ENCODE results near the gene CYSLTR1.
"Not testable (repeated sequence)": the region's sequence is repeated elsewhere in the genome, so short reads cannot be mapped to it uniquely, and the experiment has no call there.

The CYSLTR1 gene

DNA sequence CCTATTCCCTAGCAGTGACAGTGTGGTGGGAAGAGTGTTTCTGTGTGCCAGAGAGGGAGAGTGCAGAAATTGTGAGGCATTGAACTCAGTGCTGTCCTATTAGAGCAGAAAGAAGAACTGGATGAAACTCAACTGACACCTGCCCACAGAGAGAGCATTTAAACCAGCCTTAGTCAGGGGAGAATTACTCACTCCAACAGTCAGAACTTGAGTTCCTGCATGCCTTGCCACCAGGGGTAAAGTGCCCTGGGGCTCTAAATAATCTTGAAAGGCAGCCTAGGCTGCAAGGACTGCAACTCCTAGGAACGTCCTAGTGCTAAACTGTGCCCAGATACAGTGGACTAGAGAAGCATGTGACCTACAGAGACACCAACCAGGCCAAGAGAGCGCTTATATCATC lies 12.8 kb downstream of the CYSLTR1 start:
- TF ChIP-seq, protein P1, sequence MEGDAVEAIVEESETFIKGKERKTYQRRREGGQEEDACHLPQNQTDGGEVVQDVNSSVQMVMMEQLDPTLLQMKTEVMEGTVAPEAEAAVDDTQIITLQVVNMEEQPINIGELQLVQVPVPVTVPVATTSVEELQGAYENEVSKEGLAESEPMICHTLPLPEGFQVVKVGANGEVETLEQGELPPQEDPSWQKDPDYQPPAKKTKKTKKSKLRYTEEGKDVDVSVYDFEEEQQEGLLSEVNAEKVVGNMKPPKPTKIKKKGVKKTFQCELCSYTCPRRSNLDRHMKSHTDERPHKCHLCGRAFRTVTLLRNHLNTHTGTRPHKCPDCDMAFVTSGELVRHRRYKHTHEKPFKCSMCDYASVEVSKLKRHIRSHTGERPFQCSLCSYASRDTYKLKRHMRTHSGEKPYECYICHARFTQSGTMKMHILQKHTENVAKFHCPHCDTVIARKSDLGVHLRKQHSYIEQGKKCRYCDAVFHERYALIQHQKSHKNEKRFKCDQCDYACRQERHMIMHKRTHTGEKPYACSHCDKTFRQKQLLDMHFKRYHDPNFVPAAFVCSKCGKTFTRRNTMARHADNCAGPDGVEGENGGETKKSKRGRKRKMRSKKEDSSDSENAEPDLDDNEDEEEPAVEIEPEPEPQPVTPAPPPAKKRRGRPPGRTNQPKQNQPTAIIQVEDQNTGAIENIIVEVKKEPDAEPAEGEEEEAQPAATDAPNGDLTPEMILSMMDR (conservative IDR thresholded peaks at IDR 0.05), result no peak
- H3K27ac ChIP-seq, result no peak overlapping the region

DNA sequence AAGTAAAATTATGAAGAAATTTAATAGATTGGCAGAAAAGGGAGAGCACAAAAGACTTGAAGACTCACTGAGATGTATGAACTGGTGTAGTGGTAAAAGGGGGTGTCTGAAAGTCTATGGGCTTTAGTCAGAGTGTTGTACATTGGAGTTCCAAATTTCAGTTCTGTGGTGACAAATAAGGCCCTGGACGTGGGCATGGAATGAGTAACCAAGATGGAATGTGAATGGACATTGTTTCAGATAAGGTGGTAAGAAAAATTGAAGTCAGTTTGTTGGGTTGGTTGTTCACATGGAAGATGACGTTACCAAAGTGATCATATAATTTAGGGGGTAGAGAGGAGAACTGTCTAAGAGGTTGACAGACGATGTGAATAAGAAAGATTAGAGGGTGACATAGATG lies 13.9 kb downstream of the CYSLTR1 start:
- H3K27ac ChIP-seq, result no peak overlapping the region
- TF ChIP-seq, protein P1 (conservative IDR thresholded peaks at IDR 0.05), result no peak

DNA sequence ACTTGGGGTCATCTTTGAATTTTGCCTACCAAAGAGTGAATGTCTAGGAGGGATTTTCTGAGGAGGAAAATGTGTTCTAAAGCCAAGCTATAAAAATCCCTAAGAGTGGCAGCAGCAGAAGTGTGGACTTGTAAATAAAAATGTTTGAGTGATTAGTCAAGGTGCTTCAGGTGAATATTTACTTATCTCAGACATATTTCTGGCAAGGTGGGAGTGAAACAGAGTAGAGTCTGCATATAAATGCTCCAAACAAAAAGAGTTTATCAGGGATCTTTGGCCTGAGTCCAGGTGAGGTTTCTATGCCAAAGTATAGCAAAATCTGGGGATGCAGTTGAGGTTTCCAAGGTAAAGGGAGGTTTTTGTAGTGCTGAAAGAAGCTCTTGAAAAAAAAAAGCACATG lies 19.7 kb downstream of the CYSLTR1 start:
- H3K27ac ChIP-seq, result no peak overlapping the region
- TF ChIP-seq, protein P1 (conservative IDR thresholded peaks at IDR 0.05), result no peak

DNA sequence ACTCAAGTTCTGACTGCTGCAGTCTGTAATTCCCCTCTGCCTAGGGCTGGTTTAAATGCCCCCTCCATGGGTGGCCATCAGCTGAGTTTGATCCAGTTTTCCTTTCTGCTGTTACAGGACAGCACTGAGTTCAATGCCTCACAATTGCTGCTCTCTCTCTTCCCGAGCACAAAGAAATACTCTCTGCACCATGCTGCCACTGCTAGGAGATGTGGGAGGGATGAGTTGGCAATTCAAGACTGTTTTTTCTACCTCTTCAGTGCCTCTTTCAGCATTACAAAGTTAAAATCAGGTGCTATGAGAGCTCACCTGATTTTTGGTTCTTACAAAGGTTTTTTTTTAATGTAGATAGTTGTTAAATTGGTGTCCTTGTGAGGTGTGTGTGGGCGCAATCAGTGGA lies 24.3 kb downstream of the CYSLTR1 start:
- TF ChIP-seq, protein P1 (conservative IDR thresholded peaks at IDR 0.05), result no peak
- H3K27ac ChIP-seq, result no peak overlapping the region

DNA sequence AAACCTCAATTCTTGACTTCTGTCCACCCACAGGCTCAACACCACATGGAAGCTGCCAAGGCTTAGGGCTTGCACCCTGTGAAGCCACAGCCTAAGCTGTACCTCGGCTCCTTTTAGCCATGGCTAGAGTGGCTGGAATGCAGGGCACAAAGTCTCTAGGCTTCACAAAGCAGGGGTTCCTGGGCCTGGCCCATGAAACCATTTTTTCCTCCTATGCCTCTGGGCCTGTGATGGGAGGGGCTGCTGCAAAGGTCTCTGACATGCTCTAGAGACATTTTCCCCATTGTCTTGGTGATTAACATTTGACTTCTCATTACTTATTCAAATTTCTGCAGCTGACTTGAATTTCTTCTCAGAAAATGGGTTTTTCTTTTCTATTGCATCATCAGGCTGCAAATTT lies 26.5 kb downstream of the CYSLTR1 start:
- H3K27ac ChIP-seq, result not testable (repeated sequence)

DNA sequence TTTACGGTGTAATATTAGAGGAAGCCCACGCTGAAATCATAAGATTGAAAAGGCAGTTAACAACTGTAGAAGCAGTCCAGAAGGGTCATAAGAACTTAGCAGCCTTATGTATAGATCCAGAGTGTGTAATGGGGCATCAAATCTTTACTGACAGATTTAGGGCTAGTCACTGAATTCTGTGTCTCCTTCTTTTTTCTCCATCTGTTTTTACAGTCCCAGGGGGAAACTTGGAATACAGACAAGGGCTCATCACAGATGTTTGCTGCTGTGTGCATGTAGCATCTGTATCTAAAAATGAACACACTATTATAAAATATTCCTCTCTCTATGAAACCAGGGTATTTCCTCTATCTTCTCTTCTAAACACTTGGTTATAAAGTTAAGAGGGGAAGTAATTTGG lies 43.9 kb downstream of the CYSLTR1 start:
- no peak overlapping the region for H3K27ac ChIP-seq
- TF ChIP-seq, protein P1 (conservative IDR thresholded peaks at IDR 0.05), result no peak

DNA sequence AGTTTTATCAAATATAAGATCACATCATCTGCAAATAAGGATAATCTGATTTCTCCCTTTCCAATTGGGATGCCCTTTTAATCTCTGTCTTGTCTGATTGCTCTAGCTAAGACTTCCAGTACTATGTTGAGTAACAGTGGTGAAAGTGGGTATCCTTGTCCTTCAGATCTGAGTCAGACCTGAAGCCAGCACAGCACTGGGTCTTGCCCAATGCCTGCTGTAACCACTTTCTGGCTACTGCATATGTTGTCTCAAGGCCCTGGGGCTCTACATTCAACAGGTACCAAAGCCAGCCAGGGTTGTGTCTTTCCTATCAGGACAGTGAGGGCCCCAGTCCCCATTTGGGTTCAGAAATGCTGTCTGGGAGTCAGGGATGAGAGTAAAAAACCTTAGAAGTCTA lies 90.3 kb downstream of the CYSLTR1 start:
- TF ChIP-seq, protein P1 (conservative IDR thresholded peaks at IDR 0.05), result no peak
- H3K27ac ChIP-seq, result no peak overlapping the region

DNA sequence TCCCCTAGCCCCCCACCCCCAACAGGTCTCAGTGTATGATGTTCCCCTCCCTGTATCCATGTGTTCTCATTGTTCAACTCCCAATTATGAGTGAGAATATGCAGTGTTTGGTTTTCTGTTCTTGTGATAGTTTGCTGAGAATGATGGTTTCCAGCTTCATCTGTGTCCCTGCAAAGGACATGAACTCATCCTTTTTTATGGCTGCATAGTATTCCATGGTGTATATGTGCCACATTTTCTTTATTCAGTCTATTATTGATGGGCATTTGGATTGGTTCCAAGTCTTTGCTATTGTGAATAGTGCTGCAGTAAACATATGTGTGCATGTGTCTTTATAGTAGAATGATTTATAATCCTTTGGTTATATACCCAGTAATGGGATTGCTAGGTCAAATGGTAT lies 101.4 kb downstream of the CYSLTR1 start:
- not testable (repeated sequence) for H3K27ac ChIP-seq

Data from VCaP (cell line).